GM23248 (cell line): ENCODE data around the gene KIAA2012.

Experiments used
- EZH2 ChIP-seq: fragments of 200-600 bp; sonication (generic); IDR thresholded peaks from 2 replicates; pipeline ENCODE4 v1.6.1; 2018; ENCODE audit warnings: antibody characterized with exemption, mild to moderate bottlenecking; ENCODE audit not compliant: insufficient read depth, poor library complexity, severe bottlenecking
- EZH2phosphoT487 ChIP-seq: fragments of 200-600 bp; sonication (generic); IDR thresholded peaks from 2 replicates; pipeline ENCODE4 v1.6.1; 2018; ENCODE audit warnings: antibody characterized with exemption, moderate library complexity, mild to moderate bottlenecking, low read depth; ENCODE audit not compliant: insufficient read depth

GRCh38 chr2:202072226-202072625 is 829 bp upstream of the KIAA2012 start:
- TF ChIP-seq EZH2phosphoT487 (no peak), EZH2 (no peak)
